ENCODE measurements around the gene TRIM38.
A peak's percentile ranks its signal among the peaks of the same experiment; 100 is the strongest.
"Not testable (repeated sequence)": the region's sequence is repeated elsewhere in the genome, so short reads cannot be mapped to it uniquely, and the experiment has no call there.

The TRIM38 gene

GRCh38 chr6:25943887-25944286 lies 18.7 kb upstream of the TRIM38 start:
- DNase-seq = no peak

GRCh38 chr6:25944688-25945574 lies 17.7 kb upstream of the TRIM38 start:
- DNase-seq = peak in 1 of 5 experiments; percentile 91

DNA sequence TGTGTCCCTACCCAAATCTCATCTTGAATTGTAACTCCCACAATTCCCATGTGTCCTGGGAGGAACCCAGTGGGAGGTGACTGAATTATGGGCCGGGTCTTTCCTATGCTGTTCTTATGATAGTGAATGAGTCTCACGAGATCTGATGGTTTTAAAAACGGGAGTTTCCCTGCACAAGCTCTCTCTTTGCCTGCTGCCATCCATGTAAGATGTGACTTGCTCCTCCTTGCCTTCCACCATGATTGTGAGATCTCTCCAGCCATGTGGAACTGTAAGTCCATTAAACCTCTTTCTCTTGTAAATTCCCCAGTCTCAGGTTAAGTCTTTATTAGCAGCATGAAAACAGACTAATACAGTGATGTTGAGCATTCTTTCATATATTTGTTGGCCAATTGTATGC lies 16.9 kb upstream of the TRIM38 start:
- not testable (repeated sequence) for DNase-seq

- peak in 1 of 5 experiments; percentile 83 for DNase-seq
Measured at GRCh38 chr6:25946631-25947030, 16.0 kb upstream of the TRIM38 start.

DNA sequence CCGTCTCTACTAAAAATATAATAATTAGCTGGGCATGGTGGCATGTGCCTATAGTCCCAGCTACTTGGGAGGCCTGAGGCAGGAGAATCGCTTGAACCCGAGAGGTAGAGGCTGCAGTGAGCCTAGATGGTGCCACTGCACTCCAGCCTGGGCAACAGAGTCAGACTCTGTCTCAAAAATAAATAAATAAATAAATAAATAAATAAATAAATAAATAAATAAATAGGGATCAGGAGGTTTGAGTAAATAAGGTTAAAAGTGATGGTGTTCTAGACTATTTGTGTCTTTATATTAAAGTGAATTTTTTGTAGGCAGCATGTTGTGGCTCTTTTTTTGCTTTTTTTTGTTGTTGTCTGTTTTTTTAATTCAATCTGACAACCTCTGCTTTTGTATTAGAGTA lies 15.1 kb upstream of the TRIM38 start:
- not testable (repeated sequence) for DNase-seq

GRCh38 chr6:25949695-25950094 lies 12.9 kb upstream of the TRIM38 start:
- DNase-seq = no peak

DNA sequence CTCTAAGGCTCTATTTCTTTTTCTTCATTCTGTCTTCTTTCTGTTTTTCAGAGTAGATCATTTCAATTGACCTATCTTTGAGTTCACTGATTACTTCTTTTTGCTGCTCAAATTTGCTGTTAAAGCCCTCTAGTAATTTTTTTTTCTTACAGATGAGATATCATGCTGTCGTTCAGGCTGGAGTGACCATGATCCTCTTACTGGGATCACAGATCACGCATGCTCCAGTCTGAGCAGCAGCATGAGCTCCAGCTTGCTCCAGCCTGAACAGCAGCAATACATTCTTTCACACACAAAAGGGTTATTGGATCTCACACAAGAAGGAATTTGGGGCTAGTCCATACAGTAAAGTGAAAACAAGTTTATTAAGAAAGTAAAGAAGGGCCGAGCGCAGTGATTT lies 12.3 kb upstream of the TRIM38 start:
- DNase-seq = no peak

GRCh38 chr6:25951296-25952032 lies 11.1 kb upstream of the TRIM38 start:
- no peak for DNase-seq

DNA sequence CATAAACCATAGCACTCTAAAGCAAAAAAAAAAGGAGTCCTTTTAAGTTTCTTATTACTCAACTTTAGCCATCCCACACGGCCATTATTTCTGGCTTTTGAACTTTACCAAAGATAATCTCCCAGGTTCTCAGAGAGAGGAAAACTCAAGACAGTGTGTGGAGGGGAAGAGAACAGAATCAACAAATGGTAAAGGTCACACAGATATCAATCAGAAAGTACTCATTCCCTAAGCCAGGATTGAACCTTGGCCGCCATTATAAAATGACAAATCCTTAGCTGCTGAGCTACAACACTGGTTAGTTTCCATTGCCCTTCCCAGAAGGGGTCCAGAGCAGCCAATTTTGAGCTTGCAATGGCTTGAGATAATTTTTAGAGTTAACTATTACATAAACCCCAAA lies 10.1 kb upstream of the TRIM38 start:
- DNase-seq = no peak

- no peak for DNase-seq
Measured at GRCh38 chr6:25953733-25954132, 8.9 kb upstream of the TRIM38 start.

GRCh38 chr6:25954756-25955155 lies 7.8 kb upstream of the TRIM38 start:
- no peak for DNase-seq

- DNase-seq = no peak
Measured at GRCh38 chr6:25956226-25956625, 6.4 kb upstream of the TRIM38 start.

DNA sequence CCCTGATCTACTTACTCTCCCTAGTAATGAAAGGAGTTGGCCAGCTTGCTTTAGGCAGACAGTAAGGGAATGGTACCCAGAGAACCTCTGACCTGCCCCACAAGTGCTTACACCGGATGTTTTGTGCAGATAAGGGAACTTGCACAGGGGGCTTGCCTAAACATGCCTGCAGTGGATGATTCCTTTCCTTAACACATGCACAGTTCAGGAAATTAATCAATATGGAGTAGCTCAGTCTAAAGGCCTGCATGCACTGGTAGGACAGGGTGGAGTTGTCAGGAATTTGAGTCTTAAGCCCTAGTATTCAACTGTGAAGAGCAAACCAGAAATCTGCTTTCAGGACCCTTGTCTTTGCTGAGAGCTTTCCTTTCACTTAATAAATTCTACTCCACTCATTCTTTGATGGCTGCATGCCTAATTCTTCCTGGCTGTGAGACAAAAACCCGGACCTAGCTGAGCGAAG lies 3.9 kb upstream of the TRIM38 start:
- DNase-seq = peak in 1 of 5 experiments; percentile 29

- no peak for DNase-seq
Measured at GRCh38 chr6:25959890-25960536, 2.6 kb upstream of the TRIM38 start.

DNA sequence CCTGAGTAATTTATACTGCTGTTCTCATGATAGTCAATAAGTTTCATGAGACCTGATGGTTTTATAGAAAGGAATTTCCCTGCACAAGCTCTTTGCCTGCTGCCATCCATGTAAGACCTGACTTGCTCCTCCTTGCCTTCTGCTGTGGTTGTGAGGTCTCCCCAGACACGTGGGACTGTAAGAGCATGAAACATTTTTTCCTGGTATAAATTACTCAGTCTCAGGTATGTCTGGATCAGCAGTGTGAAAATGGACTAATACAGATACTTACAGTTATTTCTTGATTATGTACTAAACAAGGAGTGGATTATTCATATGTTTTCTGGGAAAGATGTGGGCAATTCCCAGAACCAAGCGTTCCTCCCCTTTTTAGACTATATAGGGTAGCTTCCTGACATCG lies 1.9 kb upstream of the TRIM38 start:
- DNase-seq = peak in 1 of 5 experiments; percentile 53

GRCh38 chr6:25961619-25962148 lies 918 bp upstream of the TRIM38 start:
- no peak for DNase-seq

- no peak for DNase-seq
Measured at GRCh38 chr6:25963426-25964123, 973 bp downstream of the TRIM38 start.

DNA sequence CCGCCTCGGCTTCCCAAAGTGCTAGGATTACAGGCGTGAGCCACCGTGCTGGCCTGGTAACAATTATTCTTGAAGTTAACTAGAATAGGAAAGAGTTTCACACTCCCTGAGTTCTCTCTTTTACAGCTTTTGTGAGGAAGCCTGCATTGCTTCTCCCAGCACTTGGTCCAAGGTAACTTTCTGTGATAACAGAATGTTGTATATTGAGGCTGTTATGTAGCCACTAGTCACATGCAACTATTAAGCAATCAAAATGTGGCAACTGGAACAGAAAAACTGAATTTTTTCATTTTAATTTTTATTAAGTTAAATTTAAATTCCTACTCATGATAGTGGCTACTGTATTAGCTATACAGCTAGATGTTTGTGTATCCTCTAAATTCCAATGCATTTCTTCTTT lies 2.5 kb downstream of the TRIM38 start:
- no peak for DNase-seq

GRCh38 chr6:25966711-25967110 lies 4.1 kb downstream of the TRIM38 start:
- DNase-seq = no peak

DNA sequence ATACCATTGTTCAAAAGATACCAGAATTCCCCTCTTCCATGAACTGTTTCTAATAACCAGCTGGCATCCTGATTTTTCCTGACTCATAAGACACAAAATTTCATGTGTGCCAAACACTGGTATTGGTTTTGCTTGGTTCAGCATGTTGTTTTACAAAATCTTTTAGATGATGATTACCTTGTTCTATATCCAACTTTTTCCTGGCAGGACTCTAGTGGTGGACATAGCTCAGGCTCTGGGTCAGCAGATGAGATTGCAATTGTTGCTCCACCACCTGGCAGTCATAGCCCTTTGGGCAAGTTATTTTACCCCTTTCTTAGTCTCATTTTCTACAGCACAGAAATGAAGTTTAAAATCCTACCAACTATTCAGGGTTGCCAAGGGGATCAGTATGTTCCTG lies 6.2 kb downstream of the TRIM38 start:
- no peak for DNase-seq

DNA sequence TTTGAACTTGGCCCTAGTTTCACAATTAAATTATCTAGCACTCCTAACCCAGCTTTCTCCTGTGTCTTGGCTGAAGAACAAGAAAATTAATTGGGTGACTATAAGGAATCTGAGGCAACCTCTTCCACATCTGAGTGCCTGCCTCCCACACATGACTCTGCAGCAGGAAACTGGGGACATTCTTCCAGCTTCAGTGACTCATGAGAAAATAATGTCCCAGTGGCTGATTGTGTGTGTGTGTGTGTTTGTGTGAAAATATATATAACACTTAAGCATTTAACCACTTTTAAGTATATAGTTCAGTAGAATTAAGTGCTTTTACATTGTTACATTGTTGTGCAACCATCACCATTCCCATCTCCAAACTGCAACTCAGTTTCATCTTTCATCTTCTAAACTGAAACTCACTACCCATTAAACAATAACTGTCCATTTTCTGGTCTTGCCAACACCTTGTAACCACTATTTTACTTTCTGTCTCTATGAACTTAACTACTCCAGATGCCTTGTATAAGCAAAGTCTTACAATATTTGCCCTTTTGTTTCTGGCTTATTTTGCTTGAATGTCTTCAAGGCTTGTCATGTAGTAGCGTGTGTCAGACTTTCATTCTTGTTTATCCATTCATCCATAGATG lies 8.7 kb downstream of the TRIM38 start:
- no peak for DNase-seq

- DNase-seq = no peak
Measured at GRCh38 chr6:25972128-25972527, 9.5 kb downstream of the TRIM38 start.
